ENCODE results near the gene GLS.

- no peak for TF ChIP-seq BHLHE40 (IDR thresholded peaks at IDR 0.05; ENCODE audit: borderline replicate concordance)
- TF ChIP-seq FOXM1 (IDR thresholded peaks at IDR 0.05; ENCODE audit: borderline replicate concordance): no peak
- no peak for TF ChIP-seq TARDBP (IDR thresholded peaks at IDR 0.05)
- TF ChIP-seq CTBP1 (IDR thresholded peaks at IDR 0.05; ENCODE audit: borderline replicate concordance): no peak
- TF ChIP-seq ZNF384 (IDR thresholded peaks at IDR 0.05): no peak
Measured at GRCh38 chr2:190887089-190887488, 6.5 kb downstream of the GLS start.

All from HEK293T (cell line).